Osteocyte (in vitro differentiated cells): ENCODE data around the gene PLEKHN1. TPM values are rescaled to one million over a fixed set of nuclear protein-coding genes. Genes with fewer than 3 reads are reported as not detected.

ENCODE experiments used
- DNase-seq: peaks from one replicate; pipeline ENCODE4 v3.0.0; 2021; ENCODE audit warnings: mixed read lengths; ENCODE audit not compliant: unreplicated experiment; ENCODE audit errors: extremely low spot score
- H3K27ac Mint-ChIP-seq: one replicate; pipeline ENCODE4 v1.8.0; 2021; ENCODE audit warnings: mild to moderate bottlenecking, mixed read lengths; ENCODE audit not compliant: unreplicated experiment
- H3K27me3 Mint-ChIP-seq: one replicate; pipeline ENCODE4 v1.8.0; 2021; ENCODE audit warnings: mixed read lengths; ENCODE audit not compliant: unreplicated experiment
- H3K36me3 Mint-ChIP-seq: one replicate; pipeline ENCODE4 v1.8.0; 2021; ENCODE audit warnings: mixed read lengths; ENCODE audit not compliant: unreplicated experiment
- H3K4me1 Mint-ChIP-seq: one replicate; pipeline ENCODE4 v1.8.0; 2021; ENCODE audit warnings: mixed read lengths; ENCODE audit not compliant: unreplicated experiment
- H3K4me3 Mint-ChIP-seq: one replicate; pipeline ENCODE4 v1.8.0; 2021; ENCODE audit warnings: mild to moderate bottlenecking, moderate library complexity, mixed read lengths; ENCODE audit not compliant: unreplicated experiment
- H3K9me3 Mint-ChIP-seq: one replicate; pipeline ENCODE4 v1.8.0; 2021; ENCODE audit warnings: mixed read lengths; ENCODE audit not compliant: unreplicated experiment
- total RNA-seq: library from RNA; stranded (reverse); gene quantifications from 2 replicates; pipeline ENCODE4 v1.2.1, GENCODE V29; 2021
- TF ChIP-seq, protein P1 (sequence below): fragments of 200-600 bp; sonication (generic); IDR thresholded peaks from 2 replicates; pipeline ENCODE4 v1.5.0; 2021; ENCODE audit warnings: antibody characterized with exemption, mild to moderate bottlenecking, moderate library complexity

PLEKHN1 gene
- total RNA-seq, 1 donor from 2014 or later, result 0.21 TPM

DNA sequence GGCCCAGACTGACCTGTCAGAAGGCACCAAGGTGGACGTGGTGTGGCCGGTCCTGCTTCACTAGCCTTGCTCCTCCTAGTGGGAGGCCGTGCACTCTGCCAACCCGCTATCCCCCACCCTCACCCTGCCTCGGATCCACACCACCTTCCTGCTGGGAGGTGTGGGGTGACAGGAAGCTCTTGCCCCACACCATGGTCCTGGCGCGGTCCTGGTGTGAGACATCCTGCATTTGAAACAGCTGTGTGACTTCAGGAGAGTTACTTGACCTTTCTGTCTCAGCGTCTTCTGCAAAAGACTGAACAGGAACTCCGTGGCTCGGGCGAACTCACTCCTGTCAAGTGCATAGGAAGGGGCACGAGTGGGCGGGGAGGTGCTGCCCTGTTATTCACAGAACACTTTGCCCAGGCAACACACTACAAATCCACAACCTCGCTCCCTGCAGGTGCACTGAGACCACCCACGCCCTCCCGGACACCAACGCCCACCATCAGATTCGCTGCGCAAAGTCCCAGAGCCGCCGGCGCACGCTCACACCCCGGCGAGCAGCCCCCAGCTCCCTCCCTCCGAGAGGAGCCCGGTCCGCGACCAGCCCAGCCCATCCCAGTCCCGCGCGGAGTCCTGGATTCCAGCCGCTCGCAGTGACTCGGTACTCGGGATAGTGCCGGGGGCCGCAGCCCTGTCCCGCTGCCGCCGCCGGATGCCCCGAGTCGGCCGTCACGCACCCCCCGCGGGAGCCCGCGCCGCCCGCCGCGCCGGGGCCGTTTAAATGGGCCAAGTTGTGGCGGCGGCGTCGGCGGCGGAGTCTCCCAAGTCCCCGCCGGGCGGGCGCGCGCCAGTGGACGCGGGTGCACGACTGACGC, 42.9 kb upstream of the PLEKHN1 start, which contains the start of gene SAMD11:
SAMD11 (plus strand) TSS at position 793 of the 860 bp plus-strand sequence. CDS start 509 bp downstream, outside the sequence.
- peak within 1 kb of the TSS; percentile 74 for H3K4me3 Mint-ChIP-seq
- H3K4me1 Mint-ChIP-seq, result peaks cover 28% of the 10 kb centered on the region
- H3K27me3 Mint-ChIP-seq, result peaks cover 10% of the 10 kb centered on the region
- H3K9me3 Mint-ChIP-seq, result no peaks in the 10 kb centered on the region
- TF ChIP-seq, protein P1, sequence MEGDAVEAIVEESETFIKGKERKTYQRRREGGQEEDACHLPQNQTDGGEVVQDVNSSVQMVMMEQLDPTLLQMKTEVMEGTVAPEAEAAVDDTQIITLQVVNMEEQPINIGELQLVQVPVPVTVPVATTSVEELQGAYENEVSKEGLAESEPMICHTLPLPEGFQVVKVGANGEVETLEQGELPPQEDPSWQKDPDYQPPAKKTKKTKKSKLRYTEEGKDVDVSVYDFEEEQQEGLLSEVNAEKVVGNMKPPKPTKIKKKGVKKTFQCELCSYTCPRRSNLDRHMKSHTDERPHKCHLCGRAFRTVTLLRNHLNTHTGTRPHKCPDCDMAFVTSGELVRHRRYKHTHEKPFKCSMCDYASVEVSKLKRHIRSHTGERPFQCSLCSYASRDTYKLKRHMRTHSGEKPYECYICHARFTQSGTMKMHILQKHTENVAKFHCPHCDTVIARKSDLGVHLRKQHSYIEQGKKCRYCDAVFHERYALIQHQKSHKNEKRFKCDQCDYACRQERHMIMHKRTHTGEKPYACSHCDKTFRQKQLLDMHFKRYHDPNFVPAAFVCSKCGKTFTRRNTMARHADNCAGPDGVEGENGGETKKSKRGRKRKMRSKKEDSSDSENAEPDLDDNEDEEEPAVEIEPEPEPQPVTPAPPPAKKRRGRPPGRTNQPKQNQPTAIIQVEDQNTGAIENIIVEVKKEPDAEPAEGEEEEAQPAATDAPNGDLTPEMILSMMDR, result no peak
- DNase-seq, result peak; percentile 91
- no peaks in the 10 kb centered on the region for H3K36me3 Mint-ChIP-seq
- no peak within 1 kb of the TSS for H3K27ac Mint-ChIP-seq

DNA sequence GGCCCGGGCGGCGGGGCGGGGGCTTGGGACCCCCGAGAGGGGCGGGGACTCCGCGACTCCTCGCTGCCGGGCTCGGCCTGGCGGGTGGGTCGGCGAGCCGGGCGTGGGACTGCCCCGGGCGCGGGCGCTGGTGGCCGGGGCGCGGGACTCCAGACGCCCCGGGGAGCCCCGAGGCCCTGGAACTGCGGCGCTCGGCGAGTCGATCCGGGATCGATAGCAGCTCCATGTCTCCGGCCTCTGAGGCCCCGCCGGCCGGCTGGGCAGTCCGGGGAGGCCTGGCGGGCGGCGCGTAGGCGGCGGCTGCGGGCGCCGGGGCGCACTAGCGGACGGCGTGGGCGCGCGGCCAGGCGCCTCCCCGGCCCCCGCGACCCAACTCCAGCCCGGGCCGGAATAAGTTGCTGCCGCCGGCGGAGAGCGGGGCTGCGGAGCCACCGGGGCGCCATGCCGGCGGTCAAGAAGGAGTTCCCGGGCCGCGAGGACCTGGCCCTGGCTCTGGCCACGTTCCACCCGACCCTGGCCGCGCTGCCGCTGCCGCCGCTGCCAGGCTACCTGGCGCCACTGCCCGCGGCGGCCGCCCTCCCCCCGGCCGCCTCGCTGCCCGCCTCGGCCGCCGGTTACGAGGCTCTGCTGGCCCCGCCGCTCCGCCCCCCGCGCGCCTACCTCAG, 42.2 kb upstream of the PLEKHN1 start:
- H3K9me3 Mint-ChIP-seq, result no peaks in the 10 kb centered on the region
- peaks cover 28% of the 10 kb centered on the region for H3K4me1 Mint-ChIP-seq
- H3K36me3 Mint-ChIP-seq, result no peaks in the 10 kb centered on the region
- no peak overlapping the region for H3K27ac Mint-ChIP-seq
- TF ChIP-seq, protein P1, result no peak
- H3K27me3 Mint-ChIP-seq, result peaks cover 7% of the 10 kb centered on the region
- H3K4me3 Mint-ChIP-seq, result peak overlapping the region; percentile 67
- DNase-seq, result no peak

DNA sequence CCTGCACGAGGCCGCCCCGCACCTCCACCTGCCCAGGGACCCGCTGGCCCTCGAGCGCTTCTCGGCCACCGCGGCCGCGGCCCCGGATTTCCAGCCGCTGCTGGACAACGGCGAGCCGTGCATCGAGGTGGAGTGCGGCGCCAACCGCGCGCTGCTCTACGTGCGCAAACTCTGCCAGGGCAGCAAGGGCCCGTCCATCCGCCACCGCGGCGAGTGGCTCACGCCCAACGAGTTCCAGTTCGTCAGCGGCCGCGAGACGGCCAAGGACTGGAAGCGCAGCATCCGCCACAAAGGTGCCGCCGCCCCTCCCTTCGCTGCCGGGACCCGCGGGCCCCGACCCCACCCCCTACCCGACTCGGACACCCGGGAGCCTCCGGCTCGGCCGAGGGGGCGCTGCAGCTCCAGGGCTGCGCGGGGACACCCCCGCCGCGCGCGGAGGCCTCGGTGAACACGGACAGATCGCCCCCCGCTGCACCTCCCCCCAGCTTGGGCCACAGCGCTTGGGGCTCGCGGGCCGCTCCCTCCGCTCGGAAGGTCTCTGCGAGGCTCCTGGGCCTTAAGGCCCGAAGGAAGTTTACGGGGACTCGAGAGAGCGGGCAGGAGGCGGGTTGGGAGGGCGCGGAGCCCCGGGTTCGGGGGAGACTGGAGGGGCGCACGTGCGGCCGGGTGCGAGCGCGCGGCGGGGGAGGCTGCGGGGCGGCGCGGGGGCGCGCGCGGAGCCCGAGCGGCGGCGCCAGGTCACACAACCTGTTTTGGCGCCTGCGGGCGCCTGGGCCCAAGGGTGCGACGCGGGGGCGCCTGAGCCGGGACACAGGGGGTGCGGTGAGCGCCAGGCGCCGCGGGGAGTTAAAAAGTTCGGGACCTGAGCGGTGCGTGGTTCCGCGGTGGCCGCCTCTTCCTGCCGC, 41.4 kb upstream of the PLEKHN1 start:
- H3K9me3 Mint-ChIP-seq, result no peaks in the 10 kb centered on the region
- peak overlapping the region; percentile 69 for H3K4me3 Mint-ChIP-seq
- no peaks in the 10 kb centered on the region for H3K36me3 Mint-ChIP-seq
- peaks cover 28% of the 10 kb centered on the region for H3K4me1 Mint-ChIP-seq
- H3K27ac Mint-ChIP-seq, result no peak overlapping the region
- TF ChIP-seq, protein P1, result no peak
- no peak for DNase-seq
- peaks cover 7% of the 10 kb centered on the region for H3K27me3 Mint-ChIP-seq

DNA sequence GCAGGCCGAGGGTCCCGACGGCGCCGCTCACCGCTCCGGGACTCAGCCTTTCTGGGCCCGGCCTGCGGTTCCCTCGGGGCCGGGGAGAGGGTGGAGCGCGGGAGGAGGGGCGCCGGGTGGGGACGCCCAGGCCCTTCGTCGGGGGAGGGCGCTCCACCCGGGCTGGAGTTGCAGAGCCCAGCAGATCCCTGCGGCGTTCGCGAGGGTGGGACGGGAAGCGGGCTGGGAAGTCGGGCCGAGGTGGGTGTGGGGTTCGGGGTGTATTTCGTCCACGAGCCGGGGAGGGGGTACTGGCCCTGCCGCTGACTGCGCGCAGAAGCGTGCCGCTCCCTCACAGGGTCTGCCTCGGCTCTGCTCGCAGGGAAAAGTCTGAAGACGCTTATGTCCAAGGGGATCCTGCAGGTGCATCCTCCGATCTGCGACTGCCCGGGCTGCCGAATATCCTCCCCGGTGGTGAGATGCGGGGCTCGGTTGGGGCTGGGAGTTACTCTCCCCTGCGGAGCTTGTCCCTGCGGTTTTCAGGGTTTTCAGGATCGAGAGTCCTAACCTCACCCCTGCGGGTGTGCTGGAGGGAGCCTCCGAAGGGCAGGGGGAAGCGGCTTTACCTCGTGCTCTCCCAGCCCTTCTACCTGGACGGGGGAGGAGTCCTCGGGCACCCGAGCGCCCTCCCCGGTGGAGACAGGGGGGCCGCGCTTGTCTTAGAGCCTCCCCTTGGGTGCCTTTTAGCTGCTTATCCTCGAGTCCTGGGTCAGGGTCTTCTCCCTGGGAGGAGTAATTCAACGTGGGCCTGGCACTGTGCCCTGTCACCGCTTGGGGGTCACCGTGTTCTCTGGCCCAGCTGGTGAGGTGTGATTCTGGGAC, 40.5 kb upstream of the PLEKHN1 start:
- Mint-ChIP-seq H3K9me3 (no peaks in the 10 kb centered on the region), H3K4me3 (peak overlapping the region; percentile 69), H3K36me3 (no peaks in the 10 kb centered on the region), H3K27me3 (peaks cover 7% of the 10 kb centered on the region), H3K4me1 (peaks cover 22% of the 10 kb centered on the region), H3K27ac (no peak overlapping the region)
- DNase-seq, result no peak
- TF ChIP-seq, protein P1, result peak; percentile 7
